GM10248 (cell line): ENCODE data around the gene PIGR.

ENCODE experiments used
- CTCF ChIA-PET: fragments of 300-600 bp; sonication (Branson Sonifier 250); formaldehyde crosslinking; extraction: SDS; loops from one replicate; lab custom pipeline; 2021; ENCODE audit warnings: antibody characterized with exemption; lab: Yijun Ruan, JAX
- POLR2A ChIA-PET: fragments of 350-650 bp; sonication (Branson Sonifier 250); formaldehyde crosslinking; extraction: SDS; loops from one replicate; lab custom pipeline; 2020; ENCODE audit warnings: antibody characterized with exemption; lab: Yijun Ruan, JAX
- DNase-seq: peaks from one replicate; pipeline ENCODE4 v3.0.0; 2012; ENCODE audit errors: extremely low spot score
- CTCF ChIP-seq: IDR thresholded peaks from 2 replicates; pipeline ENCODE4 v1.5.1; 2012; ENCODE audit warnings: mild to moderate bottlenecking, low read depth; ENCODE audit errors: extremely low read depth, missing control alignments, control extremely low read depth

Gene PIGR

GRCh38 chr1:206946261-206946660, at the start of gene PIGR:
Gene PIGR, minus strand, starts transcription at chr1:206946466. Its CDS starts 5,935 bp downstream, at chr1:206940531.
- ChIA-PET POLR2A (no interaction called here), CTCF (interaction anchor here (1.2 to 25.0 kb wide), 6 partner anchors 10 to 81 kb away, joined by 3 to 416 read pairs (median 10); partner anchors contain the start of gene IL20)
- TF ChIP-seq CTCF: no peak
- DNase-seq: no peak

- no peak for TF ChIP-seq CTCF
- ChIA-PET CTCF (interaction anchor here (0.7 to 3.3 kb wide), 7 partner anchors 10 to 128 kb away, joined by 3 to 29 read pairs (median 3); partner anchors contain the start of gene IL20), POLR2A (no interaction called here)
- DNase-seq: no peak
Measured at GRCh38 chr1:206992790-206993189, 46.5 kb upstream of the PIGR start.

- no peak for DNase-seq
- ChIA-PET POLR2A (no interaction called here), CTCF (interaction anchor here (0.8 to 1.4 kb wide), 3 partner anchors 15 to 75 kb away, joined by 3 to 5 read pairs (median 4); no protein-coding TSS in a partner anchor)
- no peak for TF ChIP-seq CTCF
Measured at GRCh38 chr1:206987873-206988272, 41.6 kb upstream of the PIGR start.

- CTCF ChIA-PET: interaction anchor here (0.9 to 12.0 kb wide), 6 partner anchors 10 to 252 kb away, joined by 3 to 357 read pairs (median 4); partner anchors contain the start of gene PIGR
- no peak for DNase-seq
- POLR2A ChIA-PET: no interaction called here
Measured at GRCh38 chr1:206986885-206987284, 40.6 kb upstream of the PIGR start.

GRCh38 chr1:206986402-206986801, 40.1 kb upstream of the PIGR start:
- DNase-seq: no peak
- ChIA-PET CTCF (interaction anchor here (0.9 to 12.0 kb wide), 11 partner anchors 10 to 351 kb away, joined by 3 to 357 read pairs (median 4); partner anchors contain the start of genes DYRK3 and PIGR), POLR2A (no interaction called here)
- TF ChIP-seq CTCF: no peak

More at GRCh38 chr1:206986885-206987284, 40.6 kb upstream of the PIGR start:
- TF ChIP-seq CTCF: no peak

GRCh38 chr1:206985162-206985749, 39.0 kb upstream of the PIGR start:
- CTCF ChIA-PET: interaction anchor here (1.0 to 12.0 kb wide), 6 partner anchors 9 to 350 kb away, joined by 3 to 357 read pairs (median 6); partner anchors contain the start of genes DYRK3 and PIGR
- no peak for TF ChIP-seq CTCF

More at GRCh38 chr1:206985162-206985749, 39.0 kb upstream of the PIGR start:
- POLR2A ChIA-PET: no interaction called here
- DNase-seq: no peak
